Measurements from ENCODE around the gene VWA5B2.

VWA5B2 gene

DNA sequence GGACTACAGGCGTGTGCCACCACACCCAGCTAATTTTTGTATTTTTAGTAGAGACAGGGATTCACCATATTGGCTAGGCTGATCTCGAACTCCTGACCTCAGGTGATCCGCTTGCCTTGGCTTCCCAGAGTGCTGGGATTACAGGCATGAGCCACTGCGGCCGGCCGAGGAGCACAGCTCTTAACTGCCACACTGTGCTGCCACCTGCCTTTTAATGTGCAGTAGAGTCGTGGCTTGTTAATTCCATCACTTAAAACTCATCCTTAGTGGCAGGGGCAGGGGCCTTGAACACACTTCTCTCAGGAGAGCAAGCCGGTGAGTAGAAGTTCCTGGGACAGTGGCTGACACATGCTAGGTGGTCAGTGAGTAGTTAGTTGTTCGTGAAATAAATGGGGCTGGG is 30.9 kb upstream of the VWA5B2 start:
- no peak for DNase-seq
- ATAC-seq (replicated peaks), result no peak
- peaks cover 0 to 10% of the 10 kb centered on the region in 2 donors for H3K27me3 Mint-ChIP-seq
- H3K36me3 Mint-ChIP-seq (ENCODE audit: insufficient read depth), result peaks cover 33% of the 10 kb centered on the region
- H3K9me3 Mint-ChIP-seq, result no peaks in the 10 kb centered on the region
- no peaks in the 10 kb centered on the region for H3K4me1 Mint-ChIP-seq (ENCODE audit: low read depth in 2 of 2)
- H3K27ac Mint-ChIP-seq, result no peak overlapping the region
- no peak overlapping the region for H3K4me3 Mint-ChIP-seq

DNA sequence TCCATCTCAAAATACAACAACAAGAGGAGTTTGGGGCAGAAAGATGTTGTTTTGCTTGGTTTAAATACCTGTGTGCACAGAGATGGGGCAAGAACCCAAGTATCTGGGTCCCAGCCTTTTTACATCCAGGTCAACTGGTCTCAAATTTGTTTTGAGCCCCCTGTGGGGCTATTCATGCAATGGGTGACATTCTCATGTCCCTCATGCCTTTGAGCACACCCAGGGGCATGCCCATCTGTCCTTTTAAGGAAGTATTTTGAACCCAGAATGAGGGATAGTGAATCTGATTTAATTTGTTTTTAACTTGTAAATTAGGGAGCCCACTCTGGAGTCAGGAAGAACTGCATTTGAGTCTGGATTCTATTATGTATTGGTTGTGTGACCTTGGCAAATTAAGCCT is 28.6 kb upstream of the VWA5B2 start:
- ATAC-seq (replicated peaks) (no peak), DNase-seq (no peak)
- H3K4me3 Mint-ChIP-seq, result no peak overlapping the region
- peaks cover 12% of the 10 kb centered on the region for H3K36me3 Mint-ChIP-seq (ENCODE audit: insufficient read depth)
- peaks cover 6 to 22% of the 10 kb centered on the region in 2 donors for H3K27me3 Mint-ChIP-seq
- H3K27ac Mint-ChIP-seq, result no peak overlapping the region
- H3K4me1 Mint-ChIP-seq (ENCODE audit: low read depth in 2 of 2), result no peaks in the 10 kb centered on the region
- no peaks in the 10 kb centered on the region for H3K9me3 Mint-ChIP-seq

DNA sequence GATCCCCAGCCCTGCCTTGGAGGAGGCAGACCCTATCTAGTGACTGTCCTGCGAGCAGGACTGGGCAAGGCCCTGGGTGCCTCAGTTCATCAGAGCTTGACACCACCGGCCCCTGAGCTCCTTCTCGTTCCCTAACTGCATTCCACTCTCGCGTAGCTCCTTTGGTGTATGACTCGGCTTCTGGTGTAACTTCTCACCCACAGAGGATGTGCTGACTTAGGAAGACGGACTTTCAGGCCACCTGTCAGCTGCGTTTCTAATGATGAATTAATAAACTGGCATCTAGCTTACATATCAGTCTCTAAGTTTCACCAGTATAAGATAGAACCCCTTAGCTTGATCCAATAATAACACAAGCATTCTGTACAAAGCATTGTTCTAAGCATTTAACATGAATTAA is 25.9 kb upstream of the VWA5B2 start:
- Mint-ChIP-seq H3K4me1 (ENCODE audit: low read depth in 2 of 2) (no peaks in the 10 kb centered on the region), H3K36me3 (ENCODE audit: insufficient read depth) (peaks cover 4% of the 10 kb centered on the region), H3K27ac (no peak overlapping the region), H3K4me3 (no peak overlapping the region), H3K9me3 (no peaks in the 10 kb centered on the region), H3K27me3 (peaks cover 24 to 40% of the 10 kb centered on the region in 2 donors)
- DNase-seq (no peak), ATAC-seq (replicated peaks) (no peak)

DNA sequence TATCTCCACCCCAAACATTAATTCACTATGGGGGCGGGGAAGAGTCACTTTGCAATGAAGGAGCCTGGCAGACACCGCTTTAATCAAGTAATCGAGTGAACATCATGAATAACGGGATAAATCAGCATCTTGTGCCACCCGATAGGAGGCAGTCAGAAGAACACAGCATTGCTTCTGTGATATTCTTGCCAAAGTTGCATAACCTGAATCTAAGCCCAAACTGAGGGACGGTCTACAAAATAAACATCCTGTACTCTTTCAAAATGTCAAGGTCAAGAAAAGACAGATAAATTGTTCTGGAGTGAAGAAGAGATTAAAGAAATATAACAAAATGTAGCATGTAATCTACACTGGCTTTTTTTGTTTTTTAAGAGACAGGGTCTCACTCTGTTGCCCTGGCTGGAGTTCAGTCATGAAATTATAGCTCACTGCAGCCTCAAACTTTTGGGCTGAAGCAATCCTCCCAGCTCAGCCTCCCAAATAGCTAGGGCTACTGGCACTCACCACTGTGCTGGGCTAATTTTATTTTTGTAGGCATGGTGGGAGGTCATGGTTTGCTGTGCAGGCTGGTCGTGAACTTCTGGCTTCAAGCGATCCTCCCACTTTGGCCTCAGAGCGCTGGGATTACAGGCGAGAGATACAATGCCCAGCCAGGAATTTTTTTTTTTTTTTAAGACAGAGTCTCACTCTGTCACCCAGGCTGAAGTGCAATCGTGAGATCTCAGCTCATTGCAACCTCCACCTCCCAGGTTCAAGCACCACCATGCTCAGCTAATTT is 20.1 kb upstream of the VWA5B2 start:
- Mint-ChIP-seq H3K4me1 (ENCODE audit: low read depth in 2 of 2) (no peaks in the 10 kb centered on the region), H3K27me3 (peaks cover 26 to 31% of the 10 kb centered on the region in 2 donors), H3K27ac (no peak overlapping the region), H3K36me3 (ENCODE audit: insufficient read depth) (peaks cover 3% of the 10 kb centered on the region), H3K4me3 (no peak overlapping the region), H3K9me3 (no peaks in the 10 kb centered on the region)
- no peak for ATAC-seq (replicated peaks)
- DNase-seq, result no peak

DNA sequence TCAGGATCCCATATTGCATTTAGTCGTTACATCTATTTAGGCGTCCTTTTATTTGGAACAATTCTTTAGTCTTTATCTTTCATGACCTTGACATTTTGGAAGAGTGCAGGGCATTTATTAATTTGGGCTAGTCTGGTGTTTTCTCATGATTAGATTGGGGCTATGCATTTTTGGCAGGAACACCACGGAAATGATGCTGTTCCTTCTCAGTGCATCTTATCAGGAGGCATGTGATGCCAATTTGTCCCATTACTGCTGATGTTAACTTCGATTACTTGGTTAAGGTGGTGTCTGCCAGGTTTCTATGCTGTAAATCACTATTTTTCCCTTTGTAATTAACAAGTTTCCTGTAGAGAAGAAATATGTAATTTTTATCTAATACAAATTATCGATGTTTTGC is 18.1 kb upstream of the VWA5B2 start:
- Mint-ChIP-seq H3K9me3 (no peaks in the 10 kb centered on the region), H3K27ac (no peak overlapping the region), H3K4me1 (ENCODE audit: low read depth in 2 of 2) (no peaks in the 10 kb centered on the region), H3K4me3 (no peak overlapping the region), H3K27me3 (peaks cover 25 to 27% of the 10 kb centered on the region in 2 donors), H3K36me3 (ENCODE audit: insufficient read depth) (peaks cover 3% of the 10 kb centered on the region)
- no peak for ATAC-seq (replicated peaks)
- no peak for DNase-seq

DNA sequence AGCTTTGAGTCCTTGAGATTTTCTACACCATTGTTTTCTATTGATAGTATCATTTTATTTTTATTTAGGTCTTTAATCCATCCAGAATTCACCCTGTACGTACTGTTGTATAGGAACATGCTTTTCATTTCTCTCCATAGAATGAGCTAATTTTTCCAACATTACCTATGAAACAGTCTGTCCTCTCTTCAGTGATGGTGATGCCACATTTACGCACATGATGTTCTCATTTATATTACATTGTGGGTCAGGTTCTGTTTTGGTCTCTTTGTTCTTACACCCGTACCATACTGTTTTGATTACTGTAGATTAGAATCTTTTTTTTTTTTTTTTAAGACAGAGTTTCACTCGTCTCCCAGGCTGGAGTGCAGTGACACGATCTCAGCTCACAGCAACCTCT is 17.7 kb upstream of the VWA5B2 start:
- H3K27ac Mint-ChIP-seq, result no peak overlapping the region
- H3K4me3 Mint-ChIP-seq, result no peak overlapping the region
- no peaks in the 10 kb centered on the region for H3K4me1 Mint-ChIP-seq (ENCODE audit: low read depth in 2 of 2)
- ATAC-seq (replicated peaks) (no peak), DNase-seq (no peak)
- H3K9me3 Mint-ChIP-seq, result no peaks in the 10 kb centered on the region
- peaks cover 21 to 23% of the 10 kb centered on the region in 2 donors for H3K27me3 Mint-ChIP-seq
- H3K36me3 Mint-ChIP-seq (ENCODE audit: insufficient read depth), result peaks cover 3% of the 10 kb centered on the region

DNA sequence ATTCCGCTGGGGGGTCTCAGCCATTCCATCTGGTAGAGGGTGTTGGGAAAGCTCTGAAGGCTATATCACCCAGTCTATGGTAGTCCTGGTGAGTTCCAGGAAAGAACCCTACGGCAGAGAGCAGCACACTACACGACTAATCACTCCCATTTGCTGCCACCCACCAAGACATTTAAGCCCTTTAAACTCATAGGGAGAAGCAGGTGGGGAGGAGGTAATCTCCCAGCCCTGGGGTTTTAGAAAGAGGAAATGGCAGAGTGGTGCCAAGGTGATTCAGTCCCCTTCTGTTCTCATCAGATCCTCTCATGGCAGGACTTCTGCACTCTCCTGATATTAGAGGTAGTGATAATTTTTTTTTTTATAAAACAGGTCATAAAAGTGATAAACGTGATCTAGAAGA is 10.6 kb upstream of the VWA5B2 start:
- no peak overlapping the region for H3K4me3 Mint-ChIP-seq
- no peaks in the 10 kb centered on the region for H3K4me1 Mint-ChIP-seq (ENCODE audit: low read depth in 2 of 2)
- H3K27ac Mint-ChIP-seq, result no peak overlapping the region
- DNase-seq (no peak), ATAC-seq (replicated peaks) (no peak)
- peaks cover 5% of the 10 kb centered on the region for H3K36me3 Mint-ChIP-seq (ENCODE audit: insufficient read depth)
- H3K9me3 Mint-ChIP-seq, result no peaks in the 10 kb centered on the region
- H3K27me3 Mint-ChIP-seq, result peaks cover 14 to 39% of the 10 kb centered on the region in 2 donors

DNA sequence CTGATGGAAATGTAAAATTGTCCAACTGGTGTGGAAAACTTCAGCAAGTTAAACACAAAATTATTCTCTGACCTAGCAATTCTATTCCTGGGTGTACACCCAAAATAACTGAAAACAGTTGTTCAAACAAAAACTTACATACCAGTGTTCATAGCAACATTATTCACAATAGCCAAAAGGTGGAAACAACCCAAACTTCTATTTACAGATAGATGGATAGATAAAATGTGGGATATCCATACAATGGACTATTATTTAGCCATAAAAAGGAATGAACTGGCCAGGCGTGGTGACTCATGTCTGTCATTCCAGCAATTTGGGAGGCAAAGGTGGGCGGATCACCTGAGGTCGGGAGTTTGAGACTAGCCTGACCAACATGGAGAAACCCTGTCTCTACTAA is 6.9 kb upstream of the VWA5B2 start:
- Mint-ChIP-seq H3K9me3 (no peaks in the 10 kb centered on the region), H3K27me3 (peaks cover 30 to 56% of the 10 kb centered on the region in 2 donors), H3K27ac (no peak overlapping the region), H3K4me3 (no peak overlapping the region), H3K4me1 (ENCODE audit: low read depth in 2 of 2) (peaks cover 0 to 2% of the 10 kb centered on the region in 2 donors), H3K36me3 (ENCODE audit: insufficient read depth) (peaks cover 3% of the 10 kb centered on the region)
- ATAC-seq (replicated peaks), result no peak
- DNase-seq, result no peak

DNA sequence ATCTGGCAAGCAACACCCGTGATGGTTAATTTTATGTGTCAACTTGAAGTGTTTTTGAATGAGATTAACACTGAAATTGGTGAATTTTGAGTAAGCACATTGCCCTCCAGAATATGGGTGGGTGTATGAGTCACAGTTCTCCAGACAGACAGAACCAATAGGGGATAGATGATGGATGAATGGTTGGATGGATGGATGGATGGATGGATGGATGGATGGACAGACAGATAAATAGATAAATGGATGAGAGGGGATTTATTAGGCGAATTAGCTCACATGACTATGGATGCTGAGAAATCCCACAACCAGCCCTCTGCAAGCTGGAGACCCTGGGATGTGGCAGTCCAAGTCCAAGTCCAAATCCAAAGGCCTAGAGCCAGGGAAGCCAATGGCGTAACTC is 5.4 kb upstream of the VWA5B2 start:
- Mint-ChIP-seq H3K36me3 (ENCODE audit: insufficient read depth) (peaks cover 3% of the 10 kb centered on the region), H3K27me3 (peaks cover 37 to 61% of the 10 kb centered on the region in 2 donors), H3K4me3 (no peak overlapping the region), H3K27ac (no peak overlapping the region), H3K4me1 (ENCODE audit: low read depth in 2 of 2) (peaks cover 3 to 7% of the 10 kb centered on the region in 2 donors), H3K9me3 (no peaks in the 10 kb centered on the region)
- no peak for ATAC-seq (replicated peaks)
- DNase-seq, result no peak

DNA sequence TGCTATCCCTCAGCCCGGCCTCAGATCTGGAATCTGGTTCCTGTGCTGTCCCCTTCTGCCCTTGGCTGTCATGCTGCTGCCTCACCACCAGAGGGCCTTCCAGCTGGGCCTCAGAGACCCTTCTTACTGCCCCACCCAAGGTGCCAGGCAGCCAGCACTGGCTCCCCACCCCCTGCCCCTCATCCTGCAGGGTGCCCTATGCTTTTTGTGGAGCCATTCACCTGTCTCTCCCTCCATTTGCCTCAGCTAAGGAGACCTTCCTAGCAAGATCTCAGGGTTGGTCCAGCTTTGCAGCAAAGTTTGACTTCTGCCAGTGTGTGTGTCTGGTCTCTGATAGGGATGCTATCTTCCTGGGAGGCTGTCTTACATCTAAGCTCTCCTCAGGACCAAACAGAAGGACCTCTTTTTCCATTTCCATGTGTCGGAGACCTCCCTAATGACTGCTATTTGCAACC is 1.9 kb upstream of the VWA5B2 start:
- Mint-ChIP-seq H3K27me3 (peaks cover 53 to 80% of the 10 kb centered on the region in 2 donors), H3K4me1 (ENCODE audit: low read depth in 2 of 2) (peaks cover 10% of the 10 kb centered on the region in 2 donors)
- peak; percentile 43 to 53 (median 45) for DNase-seq

DNA sequence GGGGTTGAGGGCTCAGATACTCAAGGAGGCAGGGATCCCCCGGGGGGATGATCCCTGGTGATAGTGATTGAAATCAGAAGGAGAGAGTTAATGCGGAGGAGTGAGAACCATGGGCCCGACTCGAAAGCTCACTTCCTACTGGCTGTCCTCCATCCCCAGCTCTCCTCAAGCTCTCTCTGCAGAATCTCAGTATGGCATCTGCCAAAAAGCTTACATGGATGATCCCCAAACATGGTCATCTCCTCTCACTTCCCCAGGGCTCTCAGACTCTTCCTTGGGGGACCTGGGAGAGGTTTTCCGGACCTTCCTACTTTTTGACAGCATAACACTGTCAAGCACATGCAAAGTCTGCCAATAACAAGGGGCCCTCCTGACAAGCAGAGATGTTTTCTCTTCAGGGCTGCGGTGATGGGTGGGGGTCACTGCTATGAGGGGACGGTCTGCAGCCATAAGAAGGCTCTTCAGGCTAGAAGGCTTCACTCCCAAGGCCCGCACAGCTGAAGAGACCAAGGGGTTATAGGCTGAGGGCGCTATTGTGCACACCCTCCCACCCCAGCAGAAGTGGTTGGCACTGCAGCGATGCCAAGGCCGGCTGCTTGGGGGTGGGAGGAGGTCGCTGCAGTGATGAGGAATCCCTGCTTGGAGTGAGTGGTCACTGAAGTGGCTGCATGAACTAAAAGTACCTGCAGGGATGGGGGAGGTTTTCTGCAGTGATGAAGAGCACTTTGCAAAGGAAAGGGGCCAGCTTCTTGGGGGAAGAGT is 828 bp upstream of the VWA5B2 start:
- H3K9me3 Mint-ChIP-seq, result no peaks in the 10 kb centered on the region
- H3K4me1 Mint-ChIP-seq (ENCODE audit: low read depth in 2 of 2), result peaks cover 10% of the 10 kb centered on the region in 2 donors
- H3K27me3 Mint-ChIP-seq, result peaks cover 60 to 80% of the 10 kb centered on the region in 2 donors
- H3K27ac Mint-ChIP-seq, result peak overlapping the region in 1 of 2 donors; percentile 75
- ATAC-seq (replicated peaks) (no peak), DNase-seq (no peak)
- H3K36me3 Mint-ChIP-seq (ENCODE audit: insufficient read depth), result peaks cover 6% of the 10 kb centered on the region
- peak overlapping the region; percentile 82 to 89 for H3K4me3 Mint-ChIP-seq

More for the DNA sequence above, 1.9 kb upstream of the VWA5B2 start:
- ATAC-seq (replicated peaks), result peak; percentile 30
- no peak overlapping the region for H3K27ac Mint-ChIP-seq
- peaks cover 6% of the 10 kb centered on the region for H3K36me3 Mint-ChIP-seq (ENCODE audit: insufficient read depth)
- H3K9me3 Mint-ChIP-seq, result no peaks in the 10 kb centered on the region
- no peak overlapping the region for H3K4me3 Mint-ChIP-seq

DNA sequence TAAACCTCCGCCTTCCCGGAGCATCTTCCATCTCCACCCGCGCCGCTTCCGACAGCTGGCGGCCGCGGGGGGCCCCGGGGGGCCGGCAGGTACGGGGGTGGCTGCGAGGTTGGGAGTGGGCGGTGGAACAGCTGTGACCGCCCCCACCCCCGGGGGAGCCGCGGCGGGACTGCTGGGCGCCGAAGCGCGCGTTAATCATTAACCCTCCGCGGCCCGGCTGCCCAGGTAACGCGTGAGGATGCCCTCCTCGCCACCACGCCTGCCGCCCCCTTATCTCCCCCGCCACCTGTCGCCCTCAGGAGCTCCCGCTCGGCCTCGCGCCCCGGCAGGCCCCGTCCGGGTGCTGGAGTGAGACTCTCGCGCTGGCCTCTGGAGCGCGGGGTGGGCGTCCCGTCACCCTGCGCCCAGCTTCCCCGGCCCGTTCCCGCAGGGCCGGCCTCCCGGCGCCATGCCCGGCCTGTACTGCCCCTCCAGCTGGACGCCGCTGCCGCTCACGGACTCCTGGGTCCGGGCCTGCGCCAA is 757 bp downstream of the VWA5B2 start:
- Mint-ChIP-seq H3K9me3 (no peaks in the 10 kb centered on the region), H3K27me3 (peaks cover 56 to 74% of the 10 kb centered on the region in 2 donors), H3K4me3 (peak overlapping the region; percentile 54 to 89), H3K36me3 (ENCODE audit: insufficient read depth) (peaks cover 3% of the 10 kb centered on the region), H3K4me1 (ENCODE audit: low read depth in 2 of 2) (peaks cover 10% of the 10 kb centered on the region in 2 donors), H3K27ac (no peak overlapping the region)
- ATAC-seq (replicated peaks) (no peak), DNase-seq (no peak)

DNA sequence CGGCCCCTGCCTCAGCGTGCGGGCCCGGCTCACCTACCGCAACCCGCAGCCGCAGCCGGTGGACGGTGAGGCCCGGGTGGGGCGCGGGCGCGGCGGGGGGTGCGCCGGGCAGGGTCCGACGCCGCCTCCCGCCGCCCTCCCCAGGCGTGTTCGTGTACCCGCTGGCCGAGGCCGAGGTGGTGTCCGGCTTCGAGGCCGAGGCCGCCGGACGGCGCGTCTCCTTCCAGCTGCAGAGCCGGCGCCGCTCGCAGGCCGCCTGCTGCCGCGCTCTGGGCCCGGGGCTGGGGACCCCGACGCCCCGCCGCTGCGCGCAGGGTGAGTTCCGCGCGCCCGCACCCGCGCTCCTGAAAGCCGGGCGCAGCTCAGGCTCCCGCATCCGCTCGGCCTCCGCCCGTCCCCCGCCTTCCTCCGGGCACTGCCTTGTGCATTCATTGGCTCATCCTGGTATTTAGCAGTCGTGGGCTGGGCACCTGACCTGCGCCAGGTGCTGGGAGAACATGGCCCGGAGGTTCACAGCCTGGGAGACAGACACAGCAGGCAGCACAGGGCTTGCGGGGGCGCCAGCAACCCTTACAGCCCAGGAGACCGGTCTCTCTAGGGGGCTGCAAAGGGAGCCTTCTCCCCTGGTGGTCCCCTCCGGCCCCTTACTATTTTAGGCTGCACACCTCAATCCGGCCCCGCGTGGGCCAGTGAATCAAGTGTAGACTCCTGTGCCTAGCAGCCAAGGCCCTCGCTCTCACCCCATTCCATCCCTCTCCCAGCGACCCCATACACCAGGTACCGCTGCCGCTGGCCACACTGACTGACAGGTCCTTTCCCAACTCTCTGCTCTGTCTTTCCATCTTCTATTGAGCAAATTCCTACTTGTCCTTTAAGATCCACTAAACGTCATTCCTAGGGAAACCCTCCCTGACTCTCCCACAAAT is 1.5 kb downstream of the VWA5B2 start:
- H3K27me3 Mint-ChIP-seq, result peaks cover 49 to 67% of the 10 kb centered on the region in 2 donors
- peaks cover 10% of the 10 kb centered on the region in 2 donors for H3K4me1 Mint-ChIP-seq (ENCODE audit: low read depth in 2 of 2)

More for the DNA sequence above, 1.5 kb downstream of the VWA5B2 start:
- Mint-ChIP-seq H3K4me3 (peak overlapping the region; percentile 56 to 63), H3K27ac (no peak overlapping the region), H3K36me3 (ENCODE audit: insufficient read depth) (peaks cover 3% of the 10 kb centered on the region), H3K9me3 (no peaks in the 10 kb centered on the region)
- no peak for DNase-seq
- no peak for ATAC-seq (replicated peaks)

Data from effector memory CD8-positive, alpha-beta T cell (primary cell).